H9 (cell line): ENCODE measurements around the gene NEUROD1. TPM values are rescaled to one million over a fixed set of nuclear protein-coding genes. Genes with fewer than 3 reads are reported as not detected.

Experiments used
- DNase-seq: peaks from one replicate; pipeline ENCODE4 v3.0.0-alpha.2; 2017
- H2AFZ ChIP-seq: one replicate; pipeline ENCODE4 v1.6.1; 2013; ENCODE audit warnings: mild to moderate bottlenecking, low read length, control low read depth, moderate library complexity
- H2AK5ac ChIP-seq: 2 replicates; pipeline ENCODE4 v1.6.1; 2013; ENCODE audit warnings: low read length, control low read depth, mixed read lengths; ENCODE audit not compliant: insufficient read length
- H2BK120ac ChIP-seq: one replicate; pipeline ENCODE4 v1.6.1; 2013; ENCODE audit warnings: low read depth, mild to moderate bottlenecking, low read length, control low read depth, inconsistent platforms; ENCODE audit not compliant: poor library complexity, severe bottlenecking
- H2BK12ac ChIP-seq: 2 replicates; pipeline ENCODE4 v1.6.1; 2013; ENCODE audit warnings: low read length, control low read depth, mixed read lengths, low read depth; ENCODE audit not compliant: insufficient read length
- H2BK15ac ChIP-seq: 2 replicates; pipeline ENCODE4 v1.6.1; 2013; ENCODE audit warnings: low read depth, low read length, control low read depth
- H2BK20ac ChIP-seq: one replicate; pipeline ENCODE4 v1.6.1; 2013; ENCODE audit warnings: low read depth, mild to moderate bottlenecking, low read length, control low read depth, inconsistent platforms; ENCODE audit not compliant: poor library complexity, severe bottlenecking
- H2BK5ac ChIP-seq: 2 replicates; pipeline ENCODE4 v1.6.1; 2013; ENCODE audit warnings: low read length, control low read depth, mixed read lengths; ENCODE audit not compliant: insufficient read length
- H3K14ac ChIP-seq: 2 replicates; pipeline ENCODE4 v1.6.1; 2013; ENCODE audit warnings: low read length, control low read depth; ENCODE audit not compliant: insufficient read depth
- H3K18ac ChIP-seq: 2 replicates; pipeline ENCODE4 v1.6.1; 2013; ENCODE audit warnings: low read depth, mild to moderate bottlenecking, mixed read lengths, low read length, control low read depth; ENCODE audit not compliant: insufficient read length
- H3K23ac ChIP-seq: 2 replicates; pipeline ENCODE4 v1.6.1; 2013; ENCODE audit warnings: low read length, control low read depth, mixed read lengths, low read depth; ENCODE audit not compliant: insufficient read length
- H3K23me2 ChIP-seq: 2 replicates; pipeline ENCODE4 v1.6.1; 2013; ENCODE audit warnings: low read depth, mild to moderate bottlenecking, mixed read lengths, low read length, control low read depth; ENCODE audit not compliant: insufficient read length, poor library complexity, severe bottlenecking
- H3K27ac ChIP-seq: 2 replicates; pipeline ENCODE4 v1.5.1; 2013; ENCODE audit warnings: low read length, control low read depth, mixed read lengths, low read depth; ENCODE audit not compliant: insufficient read length
- H3K27me3 ChIP-seq: 2 replicates; pipeline ENCODE4 v1.6.1; 2013; ENCODE audit warnings: low read length, control low read depth, inconsistent platforms; ENCODE audit not compliant: insufficient read depth
- H3K4ac ChIP-seq: 2 replicates; pipeline ENCODE4 v1.6.1; 2013; ENCODE audit warnings: low read depth, mild to moderate bottlenecking, control low read depth, inconsistent platforms, low read length, moderate library complexity
- H3K4me1 ChIP-seq: 2 replicates; pipeline ENCODE4 v1.6.1; 2013; ENCODE audit warnings: low read length, control low read depth, inconsistent platforms; ENCODE audit not compliant: insufficient read depth
- H3K4me2 ChIP-seq: 2 replicates; pipeline ENCODE4 v1.6.1; 2013; ENCODE audit warnings: low read length, control low read depth, mixed read lengths; ENCODE audit not compliant: insufficient read length, insufficient read depth
- H3K56ac ChIP-seq: 2 replicates; pipeline ENCODE4 v1.6.1; 2013; ENCODE audit warnings: low read depth, mild to moderate bottlenecking, mixed read lengths, low read length, control low read depth; ENCODE audit not compliant: insufficient read length
- H3K79me1 ChIP-seq: 2 replicates; pipeline ENCODE4 v1.6.1; 2013; ENCODE audit warnings: low read depth, mild to moderate bottlenecking, moderate library complexity, low read length, control low read depth, inconsistent platforms; ENCODE audit not compliant: insufficient read depth, poor library complexity, severe bottlenecking
- H3K79me2 ChIP-seq: 2 replicates; pipeline ENCODE4 v1.6.1; 2013; ENCODE audit warnings: low read length, control low read depth, inconsistent platforms; ENCODE audit not compliant: insufficient read depth
- H3K9ac ChIP-seq: 2 replicates; pipeline ENCODE4 v1.6.1; 2013; ENCODE audit warnings: low read length, control low read depth, mixed read lengths; ENCODE audit not compliant: insufficient read length; ENCODE audit errors: extremely low read depth
- H3K9me3 ChIP-seq: one replicate; pipeline ENCODE4 v1.6.1; 2013; ENCODE audit warnings: low read depth, low read length, inconsistent platforms; ENCODE audit not compliant: control insufficient read depth
- H3T11ph ChIP-seq: one replicate; pipeline ENCODE4 v1.6.1; 2013; ENCODE audit warnings: mild to moderate bottlenecking, low read length, control low read depth, inconsistent platforms
- H4K20me1 ChIP-seq: one replicate; pipeline ENCODE4 v1.6.1; 2013; ENCODE audit not compliant: control insufficient read depth, insufficient read length, insufficient read depth
- H4K5ac ChIP-seq: 2 replicates; pipeline ENCODE4 v1.6.1; 2013; ENCODE audit warnings: low read depth, mild to moderate bottlenecking, mixed read lengths, low read length, control low read depth; ENCODE audit not compliant: insufficient read length
- H4K8ac ChIP-seq: replicated peaks from 2 replicates; pipeline ENCODE4 v1.6.1; 2013; ENCODE audit warnings: low read length, control low read depth, mixed read lengths, low read depth; ENCODE audit not compliant: insufficient read length
- H4K91ac ChIP-seq: 2 replicates; pipeline ENCODE4 v1.6.1; 2013; ENCODE audit warnings: low read depth, mild to moderate bottlenecking, moderate library complexity, mixed read lengths, low read length, control low read depth; ENCODE audit not compliant: insufficient read length
- H3K27ac Mint-ChIP-seq, 3 experiments: 2 replicates in 2 of 3; 3 replicates in 1 of 3; pipeline ENCODE4 v1.8.0; 2020 to 2021; ENCODE audit warnings: mixed read lengths in 3 of 3, mild to moderate bottlenecking in 1 of 3, moderate library complexity in 1 of 3
- H3K27me3 Mint-ChIP-seq: 2 replicates; pipeline ENCODE4 v1.8.0; 2021; ENCODE audit warnings: low read depth, mild to moderate bottlenecking, moderate library complexity, mixed read lengths
- H3K36me3 Mint-ChIP-seq, 3 experiments: 2 replicates in 2 of 3; 3 replicates in 1 of 3; pipeline ENCODE4 v1.8.0; 2020 to 2021; ENCODE audit warnings: low read depth in 3 of 3, mixed read lengths in 3 of 3; ENCODE audit not compliant: insufficient read depth in 1 of 3
- H3K4me1 Mint-ChIP-seq, 2 experiments: 2 replicates each; pipeline ENCODE4 v1.8.0; 2020; ENCODE audit warnings: mixed read lengths in 2 of 2
- H3K4me3 Mint-ChIP-seq, 2 experiments: 2 replicates in 1 of 2; 3 replicates in 1 of 2; pipeline ENCODE4 v1.8.0; 2020 to 2021; ENCODE audit warnings: mild to moderate bottlenecking in 2 of 2, mixed read lengths in 2 of 2, moderate library complexity in 1 of 2
- H3K9me3 Mint-ChIP-seq, 2 experiments: 2 replicates in 1 of 2; 3 replicates in 1 of 2; pipeline ENCODE4 v1.8.0; 2020; ENCODE audit warnings: mild to moderate bottlenecking in 2 of 2, mixed read lengths in 2 of 2, moderate library complexity in 1 of 2
- CTCF ChIP-seq: fragments of 200-600 bp; sonication (generic); conservative IDR thresholded peaks from 3 replicates; pipeline ENCODE4 v1.8.0; 2021; ENCODE audit warnings: antibody characterized with exemption, mild to moderate bottlenecking
- WGBS: extraction: QIAGEN DNeasy Blood & Tissue Kit; methylation state at CpG from one replicate; pipeline ENCODE4 v1.1.7; 2013; ENCODE audit warnings: missing lambda C conversion rate, low lambda C conversion rate, mixed read lengths; ENCODE audit not compliant: insufficient read length; ENCODE audit errors: extremely low coverage; 5-methylcytosine and 5-hydroxymethylcytosine counted together
- total RNA-seq: library from RNA; stranded (reverse); gene quantifications from 2 replicates; pipeline ENCODE4 v1.2.1, GENCODE V29; 2021

Gene NEUROD1
- total RNA-seq, 1 experiment from 2014 or later = not detected

DNA sequence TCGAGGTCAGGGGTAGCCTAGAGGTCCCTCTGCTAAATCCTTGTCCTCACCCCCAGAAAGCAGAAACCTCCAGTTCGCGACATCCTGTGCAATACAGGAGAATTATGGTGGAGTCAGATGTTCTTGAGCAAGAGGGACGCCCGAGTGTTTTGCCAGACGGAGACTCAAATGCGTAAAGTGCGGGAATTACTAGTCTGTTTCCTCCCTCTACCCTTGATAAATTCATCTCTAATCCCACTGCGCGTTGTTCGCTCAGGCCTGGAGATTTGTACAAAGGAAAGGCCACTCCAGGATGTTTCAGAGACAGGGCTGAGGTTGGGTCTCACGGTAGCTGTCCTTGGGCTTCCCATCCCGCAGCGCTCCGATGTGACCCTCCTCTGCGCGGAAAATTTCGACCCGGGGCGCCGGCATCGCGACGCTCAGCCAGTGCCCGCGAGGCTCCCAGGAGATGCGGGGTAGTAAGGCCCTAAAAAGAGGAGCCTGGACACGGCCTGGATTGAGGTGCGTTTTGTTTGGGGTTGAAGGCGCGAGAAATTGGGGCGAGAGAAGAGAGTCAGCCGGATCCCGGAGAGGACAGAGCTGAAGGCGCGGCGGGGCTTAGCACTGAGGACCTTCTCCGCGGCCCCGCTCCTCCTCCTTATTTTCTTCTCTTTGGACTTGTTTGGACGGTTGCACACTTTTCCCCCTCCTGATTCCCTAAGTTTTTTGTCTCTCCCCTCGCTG, 2.6 kb upstream of the NEUROD1 start:
- Histone ChIP-seq H2AFZ (no peak overlapping the region), H4K5ac (no peak overlapping the region), H3K23me2 (peaks cover 20% of the 10 kb centered on the region), H3K4ac (no peak overlapping the region), H2BK120ac (no peak overlapping the region), H2AK5ac (no peak overlapping the region), H4K20me1 (no peaks in the 10 kb centered on the region), H3K9ac (no peak overlapping the region), H2BK20ac (no peak overlapping the region), H3K4me1 (peaks cover 4% of the 10 kb centered on the region; the same call in 1 of the 2 replicates), H3K9me3 (no peaks in the 10 kb centered on the region), H3K23ac (no peak overlapping the region), H3T11ph (no peak overlapping the region), H2BK5ac (no peak overlapping the region), H3K14ac (no peak overlapping the region), H4K8ac (no peak overlapping the region), H3K27ac (no peak overlapping the region), H3K27me3 (peaks cover 71% of the 10 kb centered on the region), H2BK12ac (no peak overlapping the region), H2BK15ac (no peak overlapping the region), H3K4me2 (peak overlapping the region; percentile 64), H3K79me2 (no peaks in the 10 kb centered on the region), H3K18ac (no peak overlapping the region), H3K56ac (no peak overlapping the region), H3K79me1 (no peaks in the 10 kb centered on the region), H4K91ac (no peak overlapping the region)
- TF ChIP-seq CTCF = no peak
- Mint-ChIP-seq H3K9me3 (peaks cover 2 to 4% of the 10 kb centered on the region in 2 experiments; a peak in 3 of 5 replicates), H3K36me3 (no peaks in the 10 kb centered on the region; a peak in 1 of 7 replicates), H3K4me3 (peak overlapping the region; percentile 50 to 85), H3K4me1 (peaks cover 31 to 60% of the 10 kb centered on the region in 2 experiments), H3K27me3 (peaks cover 100% of the 10 kb centered on the region), H3K27ac (no peak overlapping the region)
- DNase-seq = peak; percentile 30
- no CpG with 5 or more reads among the region's 42 CpGs for WGBS
